ENCODE data around the gene KLF17.

KLF17 gene, protein sequence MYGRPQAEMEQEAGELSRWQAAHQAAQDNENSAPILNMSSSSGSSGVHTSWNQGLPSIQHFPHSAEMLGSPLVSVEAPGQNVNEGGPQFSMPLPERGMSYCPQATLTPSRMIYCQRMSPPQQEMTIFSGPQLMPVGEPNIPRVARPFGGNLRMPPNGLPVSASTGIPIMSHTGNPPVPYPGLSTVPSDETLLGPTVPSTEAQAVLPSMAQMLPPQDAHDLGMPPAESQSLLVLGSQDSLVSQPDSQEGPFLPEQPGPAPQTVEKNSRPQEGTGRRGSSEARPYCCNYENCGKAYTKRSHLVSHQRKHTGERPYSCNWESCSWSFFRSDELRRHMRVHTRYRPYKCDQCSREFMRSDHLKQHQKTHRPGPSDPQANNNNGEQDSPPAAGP

DNA sequence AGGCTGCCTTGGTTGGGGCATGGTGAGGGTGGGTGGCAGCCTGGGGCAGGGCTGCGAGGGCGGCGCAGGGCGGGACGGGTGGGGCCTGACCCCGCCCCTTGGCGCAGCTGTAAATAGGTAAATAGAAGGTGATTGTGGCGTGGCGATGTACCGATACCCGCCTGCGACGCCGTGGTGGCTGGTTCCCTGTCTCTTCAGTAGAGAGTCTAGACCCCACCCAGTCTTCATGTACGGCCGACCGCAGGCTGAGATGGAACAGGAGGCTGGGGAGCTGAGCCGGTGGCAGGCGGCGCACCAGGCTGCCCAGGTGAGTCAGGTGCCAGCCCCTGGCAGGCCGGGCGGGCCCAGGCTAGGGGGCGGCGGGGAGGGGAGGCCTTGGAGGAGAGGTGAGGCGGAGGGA is at the start of gene KLF17:
Gene KLF17, plus strand, starts transcription at position 140 of the 400 bp plus-strand sequence. Its CDS starts 87 bp downstream, at position 227.
- no peak for DNase-seq (ENCODE audit: low spot score)

- DNase-seq (ENCODE audit: low spot score) = no peak
Measured at GRCh38 chr1:44071461-44071860, 47.2 kb upstream of the KLF17 start.

GRCh38 chr1:44072204-44072603 is 46.4 kb upstream of the KLF17 start:
- no peak for DNase-seq (ENCODE audit: low spot score)

DNA sequence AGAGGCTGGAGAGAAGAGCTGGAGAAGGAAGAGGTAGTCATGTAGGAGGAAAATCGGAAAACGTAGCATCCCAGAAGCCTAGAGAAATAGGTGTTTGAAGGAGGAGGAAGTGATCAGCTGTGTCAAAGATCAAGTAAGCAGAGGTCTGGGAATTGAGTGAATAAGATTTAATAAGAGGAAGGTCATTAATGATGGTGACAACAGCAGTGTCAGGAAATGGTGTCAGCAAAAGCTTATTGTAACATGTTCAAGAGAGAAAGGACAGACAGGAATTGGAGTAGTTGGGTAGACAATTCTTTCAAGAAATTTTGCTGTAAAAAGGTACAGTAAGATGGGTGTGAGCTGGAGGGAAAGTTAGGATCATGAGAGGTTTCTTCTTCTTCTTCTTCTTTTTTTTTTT is 45.8 kb upstream of the KLF17 start:
- DNase-seq (ENCODE audit: low spot score) = no peak

- DNase-seq (ENCODE audit: low spot score) = no peak
Measured at GRCh38 chr1:44073528-44073927, 45.1 kb upstream of the KLF17 start.

DNA sequence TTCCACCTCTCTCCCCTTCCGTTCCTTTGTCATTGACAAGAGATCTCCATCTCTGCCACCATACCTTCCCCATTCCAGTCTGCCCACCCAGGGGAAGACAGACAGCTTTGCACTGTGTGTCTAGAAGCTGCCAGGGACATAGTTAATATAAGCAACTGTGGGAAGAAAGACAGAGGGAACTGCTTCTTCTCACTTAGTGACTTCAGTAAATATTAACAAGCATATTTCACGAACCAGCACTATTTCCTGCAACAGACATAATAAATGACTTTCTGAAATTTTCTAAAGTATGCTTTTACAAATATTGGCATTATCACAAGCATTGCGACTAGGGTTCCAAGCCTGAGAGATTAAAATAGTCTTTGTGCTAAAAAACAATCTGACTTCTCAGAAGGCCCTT is 44.2 kb upstream of the KLF17 start:
- no peak for DNase-seq (ENCODE audit: low spot score)

- no peak for DNase-seq (ENCODE audit: low spot score)
Measured at GRCh38 chr1:44076066-44076465, 42.6 kb upstream of the KLF17 start.

GRCh38 chr1:44077421-44077820 is 41.2 kb upstream of the KLF17 start:
- DNase-seq (ENCODE audit: low spot score) = no peak

- DNase-seq (ENCODE audit: low spot score) = no peak
Measured at GRCh38 chr1:44078104-44078503, 40.5 kb upstream of the KLF17 start.

GRCh38 chr1:44079566-44079965 is 39.1 kb upstream of the KLF17 start:
- no peak for DNase-seq (ENCODE audit: low spot score)

DNA sequence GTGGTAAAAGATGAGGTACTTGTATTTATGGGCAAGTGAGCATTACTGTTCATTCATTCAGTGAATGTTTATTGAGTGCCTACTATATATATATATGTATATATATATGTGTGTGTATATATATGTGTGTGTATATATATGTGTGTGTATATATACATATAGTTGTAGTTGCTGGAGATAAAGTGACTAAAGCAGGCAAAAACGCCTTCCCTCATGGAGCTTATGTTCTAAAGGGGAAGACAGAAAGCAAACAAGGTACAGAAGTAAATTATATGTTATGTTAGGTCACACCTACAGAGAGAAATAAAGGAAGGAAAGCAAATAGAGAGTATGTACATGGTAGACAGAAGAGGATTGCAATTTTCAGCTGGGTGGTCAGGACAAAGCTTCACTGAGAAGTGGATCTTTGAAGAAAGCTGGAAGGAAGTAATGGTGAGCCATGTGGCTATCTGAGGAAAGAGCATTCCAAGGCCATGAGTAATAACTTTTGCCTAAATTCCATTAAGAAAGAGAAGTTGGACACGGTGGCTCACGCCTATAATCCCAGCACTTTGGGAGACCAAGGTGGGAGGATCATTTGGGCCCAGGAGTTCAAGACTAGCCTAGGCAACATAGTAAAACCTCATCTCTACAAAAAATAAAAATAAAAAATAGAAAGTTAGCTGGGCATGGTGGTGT is 33.5 kb upstream of the KLF17 start:
- DNase-seq (ENCODE audit: low spot score) = no peak

DNA sequence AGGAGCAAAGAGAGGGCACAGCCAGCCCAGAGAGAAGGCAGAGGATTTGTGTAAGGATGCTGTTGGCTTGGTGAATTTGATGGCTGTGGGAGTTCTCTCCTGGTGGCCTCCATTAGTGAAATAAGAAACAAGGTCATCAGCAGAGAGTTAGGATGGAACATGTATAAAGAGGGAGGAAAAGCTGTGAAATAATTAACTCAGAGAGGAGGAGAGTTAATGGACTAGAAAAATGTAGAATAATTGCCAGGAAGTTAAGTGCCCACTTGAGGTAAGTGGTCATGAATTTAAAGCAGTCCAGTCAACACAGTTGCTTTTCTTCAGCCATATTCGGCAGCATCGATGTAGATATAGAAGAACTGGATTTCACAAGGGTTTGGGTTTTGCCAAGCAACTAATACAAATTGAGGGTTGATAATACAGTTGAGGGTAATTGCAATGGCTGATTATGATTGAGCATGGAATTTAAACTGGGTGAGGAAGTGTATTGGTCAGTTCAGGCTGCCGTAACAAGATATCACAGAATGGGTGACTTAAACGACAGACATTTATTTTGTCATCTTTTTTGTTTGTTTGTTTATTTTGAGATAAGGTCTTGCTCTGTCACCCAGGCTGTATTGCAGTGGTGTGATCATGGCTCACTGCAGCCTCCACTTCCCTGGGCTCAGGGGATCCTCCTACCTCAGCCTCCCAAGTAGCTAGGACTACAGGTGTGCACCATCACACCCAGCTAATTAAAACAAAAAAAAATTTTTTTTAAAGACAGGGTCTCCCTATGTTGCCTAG is 31.7 kb upstream of the KLF17 start:
- DNase-seq (ENCODE audit: low spot score) = no peak

GRCh38 chr1:44089371-44090048 is 29.1 kb upstream of the KLF17 start:
- no peak for DNase-seq (ENCODE audit: low spot score)

- DNase-seq (ENCODE audit: low spot score) = no peak
Measured at GRCh38 chr1:44090429-44091252, 28.0 kb upstream of the KLF17 start.

DNA sequence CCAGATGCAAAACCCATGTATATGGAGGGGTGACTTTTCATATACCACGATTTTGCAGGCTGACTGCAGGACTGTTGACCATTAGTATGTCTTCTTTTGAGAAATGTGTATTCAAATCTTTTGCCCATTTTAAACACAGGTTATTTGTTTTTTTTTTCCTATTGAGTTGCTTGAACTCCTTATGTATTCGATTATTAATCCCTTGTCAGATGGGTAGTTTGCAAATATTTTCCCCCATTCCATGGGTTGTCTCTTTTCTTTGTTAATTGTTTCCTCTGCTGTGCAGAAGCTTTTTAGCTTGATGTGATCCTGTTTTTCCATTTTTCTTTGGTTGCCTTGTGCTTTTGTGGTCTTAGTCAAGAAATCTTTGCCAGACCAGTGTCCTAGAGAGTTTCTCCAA is 24.6 kb upstream of the KLF17 start:
- no peak for DNase-seq (ENCODE audit: low spot score)

GRCh38 chr1:44100183-44100868 is 18.3 kb upstream of the KLF17 start:
- no peak for DNase-seq (ENCODE audit: low spot score)

- DNase-seq (ENCODE audit: low spot score) = no peak
Measured at GRCh38 chr1:44101328-44101727, 17.3 kb upstream of the KLF17 start.

DNA sequence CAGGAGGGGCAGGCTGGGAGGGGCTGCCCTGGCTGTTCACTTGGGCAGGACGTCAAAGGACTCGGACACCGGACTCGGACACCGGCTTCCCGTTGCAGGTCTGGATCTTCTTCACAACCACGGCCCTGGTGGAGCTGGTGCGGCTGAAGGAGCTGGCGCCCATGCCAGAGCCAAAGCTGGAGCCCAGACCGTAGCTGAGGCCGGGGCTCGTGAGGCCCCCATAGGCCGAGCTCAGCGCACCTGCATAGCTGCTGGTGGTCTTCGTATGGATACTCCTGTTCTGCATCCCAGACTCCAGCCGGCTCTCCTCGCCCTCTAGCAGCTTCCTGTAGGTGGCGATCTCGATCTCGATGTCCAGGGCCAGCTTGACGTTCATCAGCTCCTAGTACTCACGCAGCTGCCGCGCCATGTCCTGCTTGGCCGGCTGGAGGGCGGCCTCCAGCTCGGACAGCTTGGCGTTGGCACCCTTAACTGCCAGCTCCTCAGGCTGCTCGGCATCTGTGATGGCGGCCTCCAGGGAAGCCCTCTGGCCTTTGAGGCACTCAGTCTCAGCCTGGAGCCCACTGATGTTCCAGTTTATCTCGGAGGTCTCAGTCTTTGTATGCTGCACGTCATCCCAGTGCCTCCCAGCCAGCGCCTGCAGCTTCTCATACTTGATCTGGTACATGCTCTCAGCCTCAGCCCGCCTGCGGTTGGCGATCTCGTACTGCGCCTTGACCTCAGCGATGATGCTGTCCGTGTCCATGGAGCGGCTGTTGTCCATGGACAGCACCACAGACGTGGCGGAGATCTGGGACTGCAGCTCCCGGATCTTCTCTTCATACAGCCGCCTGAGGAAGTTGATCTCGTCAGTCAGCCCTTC is 15.1 kb upstream of the KLF17 start:
- DNase-seq (ENCODE audit: low spot score) = no peak

- no peak for DNase-seq (ENCODE audit: low spot score)
Measured at GRCh38 chr1:44105810-44106209, 12.8 kb upstream of the KLF17 start.

GRCh38 chr1:44108241-44108640 is 10.4 kb upstream of the KLF17 start:
- DNase-seq (ENCODE audit: low spot score) = no peak

Data from HuH-7.5 (cell line).